ENCODE results near the gene USP15.
"Not testable (repeated sequence)": the region's sequence is repeated elsewhere in the genome, so short reads cannot be mapped to it uniquely, and the experiment has no call there.

The USP15 gene

GRCh38 chr12:62463252-62463651 lies 203.0 kb downstream of the USP15 start:
- not testable (repeated sequence) for DNase-seq

Data from NCI-H1436 treated with DMSO at 0.1 percent for 48 hours (cell line).